RPMI7951 (cell line): ENCODE results near the gene KIR2DL1. TPM values are rescaled to one million over a fixed set of nuclear protein-coding genes. Genes with fewer than 3 reads are reported as not detected.
"Not testable (repeated sequence)": the region's sequence is repeated elsewhere in the genome, so short reads cannot be mapped to it uniquely, and the experiment has no call there.

ENCODE experiments used
- DNase-seq: peaks from one replicate; pipeline ENCODE4 v3.0.0-alpha.2; 2012; ENCODE audit warnings: low read depth
- total RNA-seq: library from RNA; depleted of rRNA; stranded (reverse); fragments of >200 nt; shearing (Covaris generic); gene quantifications from 2 replicates; pipeline ENCODE4 v1.2.3, GENCODE V29; 2014; rRNA removed

KIR2DL1 gene
- total RNA-seq: not detected in 2 replicates

DNA sequence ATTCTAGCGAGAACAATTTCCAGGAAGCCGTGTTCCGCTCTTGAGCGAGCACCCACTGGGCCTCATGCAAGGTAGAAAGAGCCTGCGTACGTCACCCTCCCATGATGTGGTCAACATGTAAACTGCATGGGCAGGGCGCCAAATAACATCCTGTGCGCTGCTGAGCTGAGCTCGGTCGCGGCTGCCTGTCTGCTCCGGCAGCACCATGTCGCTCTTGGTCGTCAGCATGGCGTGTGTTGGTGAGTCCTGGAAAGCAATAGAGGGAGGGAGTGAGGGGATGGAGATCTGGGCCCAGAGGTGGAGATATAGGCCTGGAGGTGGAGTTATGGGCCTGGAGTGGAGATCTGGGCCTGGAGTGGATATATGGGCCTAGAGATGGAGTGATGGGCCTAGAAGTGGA, at the start of gene KIR2DL1:
KIR2DL1 (plus strand) TSS at position 148 of the 400 bp plus-strand sequence; CDS start at position 206, 58 bp downstream.
- DNase-seq: not testable (repeated sequence)

DNA sequence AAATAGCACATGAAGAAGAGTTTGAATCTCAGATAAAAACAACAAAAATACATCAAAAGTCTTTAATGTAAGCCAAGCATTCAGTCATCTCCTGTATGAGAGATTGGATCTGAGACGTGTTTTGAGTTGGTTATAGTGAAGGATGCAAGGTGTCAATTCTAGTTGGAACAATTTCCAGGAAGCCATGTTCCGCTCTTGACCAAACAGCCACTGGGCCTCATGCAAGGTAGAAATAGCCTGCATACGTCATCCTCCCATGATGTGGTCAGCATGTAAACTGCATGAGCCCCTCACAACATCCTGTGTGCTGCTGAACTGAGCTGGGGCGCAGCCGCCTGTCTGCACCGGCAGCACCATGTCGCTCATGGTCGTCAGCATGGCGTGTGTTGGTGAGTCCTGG, 45.5 kb upstream of the KIR2DL1 start, which contains the start of gene KIR3DL3:
KIR3DL3 (plus strand) TSS at position 301 of the 400 bp plus-strand sequence; CDS start at position 356, 55 bp downstream.
- no peak for DNase-seq

GRCh38 chr19:54724644-54725043, 44.9 kb upstream of the KIR2DL1 start:
- DNase-seq: no peak

GRCh38 chr19:54725321-54725720, 44.3 kb upstream of the KIR2DL1 start:
- no peak for DNase-seq

DNA sequence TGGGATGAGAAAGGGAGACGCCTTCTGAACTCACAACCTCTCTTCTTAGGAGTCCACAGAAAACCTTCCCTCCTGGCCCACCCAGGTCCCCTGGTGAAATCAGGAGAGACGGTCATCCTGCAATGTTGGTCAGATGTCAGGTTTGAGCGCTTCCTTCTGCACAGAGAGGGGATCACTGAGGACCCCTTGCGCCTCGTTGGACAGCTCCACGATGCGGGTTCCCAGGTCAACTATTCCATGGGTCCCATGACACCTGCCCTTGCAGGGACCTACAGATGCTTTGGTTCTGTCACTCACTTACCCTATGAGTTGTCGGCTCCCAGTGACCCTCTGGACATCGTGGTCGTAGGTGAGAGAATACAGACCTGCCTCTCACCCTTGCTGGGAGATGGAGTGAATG, 42.0 kb upstream of the KIR2DL1 start:
- no peak for DNase-seq

- no peak for DNase-seq
These were observed 41.4 kb upstream of the KIR2DL1 start for GRCh38 chr19:54728167-54728566.

DNA sequence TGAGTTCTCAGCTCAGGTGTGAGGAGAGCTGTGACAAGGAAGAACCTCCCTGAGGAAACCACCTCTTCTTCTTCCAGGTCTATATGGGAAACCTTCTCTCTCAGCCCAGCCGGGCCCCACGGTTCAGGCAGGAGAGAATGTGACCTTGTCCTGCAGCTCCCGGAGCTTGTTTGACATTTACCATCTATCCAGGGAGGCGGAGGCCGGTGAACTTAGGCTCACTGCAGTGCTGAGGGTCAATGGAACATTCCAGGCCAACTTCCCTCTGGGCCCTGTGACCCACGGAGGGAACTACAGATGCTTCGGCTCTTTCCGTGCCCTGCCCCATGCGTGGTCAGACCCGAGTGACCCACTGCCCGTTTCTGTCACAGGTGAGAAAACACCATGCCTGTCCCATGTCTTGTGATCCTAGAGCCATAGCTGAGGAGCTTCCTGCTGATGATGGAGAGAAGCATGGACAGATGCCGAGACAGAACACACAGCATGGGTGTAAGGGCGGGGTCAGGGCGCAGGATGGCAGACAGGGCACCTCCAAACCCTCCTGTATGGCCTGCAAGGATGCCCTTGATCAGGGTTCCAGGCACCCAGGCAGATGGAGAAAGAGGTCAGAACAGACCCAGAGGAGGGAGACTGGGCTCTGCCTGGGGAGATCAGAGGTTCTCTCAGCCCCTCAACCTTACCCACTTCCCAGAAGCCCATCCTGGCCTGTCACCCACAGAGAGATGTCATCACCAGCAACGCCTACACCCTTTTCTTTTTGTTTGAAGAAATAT, 40.0 kb upstream of the KIR2DL1 start:
- DNase-seq: no peak

GRCh38 chr19:54731191-54731590, 38.4 kb upstream of the KIR2DL1 start:
- DNase-seq: no peak

- not testable (repeated sequence) for DNase-seq
These were observed 31.3 kb upstream of the KIR2DL1 start, which contains the start of gene KIR2DL3 for GRCh38 chr19:54738306-54738705. KIR2DL3 (plus strand) TSS chr19:54738513; CDS start chr19:54738546, 33 bp downstream.

DNA sequence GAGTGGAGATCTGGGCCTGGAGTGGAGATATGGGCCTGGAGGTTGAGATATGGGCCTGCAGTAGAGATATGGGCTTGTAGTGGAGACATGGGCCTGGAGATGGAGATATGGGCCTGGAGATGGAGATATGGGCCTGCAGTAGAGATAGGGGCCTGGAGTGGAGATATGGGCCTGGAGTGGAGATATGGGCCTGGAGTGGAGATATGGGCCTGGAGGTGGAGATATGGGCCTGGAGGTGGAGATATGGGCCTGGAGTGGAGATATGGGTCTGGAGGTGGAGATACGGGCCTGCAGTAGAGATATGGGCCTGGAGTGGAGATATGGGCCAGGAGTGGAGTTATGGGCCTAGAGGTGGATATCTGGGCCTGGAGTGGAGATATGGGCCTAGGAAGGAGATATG, 30.9 kb upstream of the KIR2DL1 start:
- no peak for DNase-seq

DNA sequence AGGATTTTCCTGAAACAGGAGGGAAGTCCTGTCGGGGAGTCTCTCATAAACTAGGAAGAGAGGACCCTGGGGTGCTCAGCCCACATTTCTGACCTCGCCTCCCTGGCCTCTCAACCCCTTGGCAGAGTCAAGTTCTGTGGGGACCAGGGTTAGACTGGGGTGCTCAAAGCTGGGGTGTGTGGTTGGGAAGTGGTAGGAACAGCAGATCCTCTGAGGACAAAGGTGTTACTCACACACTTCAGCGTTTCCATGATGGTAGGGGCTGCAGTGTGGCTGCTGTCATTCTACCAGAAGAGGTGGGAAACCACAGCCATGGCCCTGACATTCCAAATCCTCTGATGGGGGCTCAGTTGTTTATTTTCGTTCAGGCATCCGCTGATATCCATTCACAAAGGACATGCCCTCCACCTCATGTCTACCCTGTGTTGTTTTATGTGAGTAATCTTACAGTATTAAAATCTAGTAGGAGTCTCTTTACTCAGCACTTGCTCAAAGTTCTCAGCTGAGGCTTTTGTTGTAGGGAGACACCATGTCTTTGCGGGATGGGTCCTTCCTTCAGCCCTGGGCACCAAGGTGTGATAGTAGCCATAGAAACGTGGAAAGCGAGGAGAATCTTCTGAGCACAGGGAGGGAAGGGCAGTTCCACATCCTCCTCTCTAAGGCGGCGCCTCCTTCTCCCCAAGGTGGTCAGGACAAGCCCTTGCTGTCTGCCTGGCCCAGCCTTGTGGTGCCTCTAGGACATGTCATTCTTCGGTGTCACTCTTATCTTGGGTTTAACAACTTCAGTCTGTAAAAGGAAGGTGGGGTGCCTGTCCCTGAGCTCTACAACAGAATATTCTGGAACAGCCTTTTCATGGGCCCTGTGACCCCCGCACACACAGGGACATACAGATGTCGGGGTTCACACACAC, 29.8 kb upstream of the KIR2DL1 start:
- DNase-seq: no peak

DNA sequence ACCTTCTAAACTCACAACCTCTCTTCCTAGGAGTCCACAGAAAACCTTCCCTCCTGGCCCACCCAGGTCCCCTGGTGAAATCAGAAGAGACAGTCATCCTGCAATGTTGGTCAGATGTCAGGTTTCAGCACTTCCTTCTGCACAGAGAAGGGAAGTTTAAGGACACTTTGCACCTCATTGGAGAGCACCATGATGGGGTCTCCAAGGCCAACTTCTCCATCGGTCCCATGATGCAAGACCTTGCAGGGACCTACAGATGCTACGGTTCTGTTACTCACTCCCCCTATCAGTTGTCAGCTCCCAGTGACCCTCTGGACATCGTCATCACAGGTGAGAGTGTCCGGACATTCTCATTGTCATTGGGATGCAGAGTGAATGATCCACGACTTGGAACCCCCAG, 27.6 kb upstream of the KIR2DL1 start:
- DNase-seq: not testable (repeated sequence)

DNA sequence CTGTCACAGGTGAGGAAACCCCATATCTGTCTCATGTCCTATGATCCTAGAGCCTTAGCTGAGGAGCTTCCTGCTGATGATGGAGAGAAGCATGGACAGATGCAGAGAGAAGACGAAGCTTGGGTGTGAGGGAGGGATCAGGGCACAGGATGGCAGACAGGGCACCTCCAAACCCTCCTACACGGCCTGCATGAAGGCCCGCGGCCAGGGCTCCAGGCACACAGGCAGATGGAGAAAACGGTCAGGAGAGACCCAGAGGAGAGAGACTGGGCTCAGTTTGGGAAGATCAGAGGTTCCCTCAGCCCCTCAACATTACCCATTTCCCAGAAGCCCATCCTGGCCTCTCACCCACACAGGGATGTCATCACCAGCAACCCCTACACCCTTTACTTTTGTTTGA, 25.5 kb upstream of the KIR2DL1 start:
- not testable (repeated sequence) for DNase-seq

DNA sequence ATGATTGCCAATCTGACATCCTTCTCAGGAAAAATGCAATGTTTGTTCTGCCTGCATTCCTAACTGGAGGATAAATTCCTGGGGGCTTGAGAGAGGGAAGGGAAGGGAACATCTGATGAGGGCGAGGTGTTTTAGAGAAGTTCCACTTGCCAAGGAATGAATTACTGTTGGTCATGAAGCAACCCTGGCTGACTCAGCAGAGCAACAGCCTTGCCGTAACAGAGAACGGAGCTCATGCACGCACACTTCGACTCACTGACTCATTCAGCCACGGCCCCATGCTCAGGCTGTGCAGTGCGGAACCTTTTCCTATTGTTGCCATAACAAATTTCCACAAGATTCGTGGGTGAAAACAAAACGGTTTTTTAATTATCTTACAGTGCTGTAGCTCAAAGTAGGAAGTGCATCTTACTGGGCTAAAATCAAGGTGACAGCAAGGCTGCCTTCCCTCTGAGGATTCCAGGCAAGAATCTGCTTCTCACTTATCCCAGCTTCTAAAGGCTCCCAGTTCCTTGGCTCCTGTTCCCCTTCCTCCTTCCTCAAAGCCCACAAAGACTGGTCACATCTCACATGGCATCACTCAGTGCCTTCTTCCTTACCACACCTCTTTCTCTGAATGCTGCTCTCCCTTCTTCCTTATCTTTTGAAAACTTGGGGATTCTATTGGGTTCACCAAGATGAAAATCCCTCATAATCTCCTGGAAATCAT, 21.8 kb upstream of the KIR2DL1 start:
- DNase-seq: peak; percentile 53

DNA sequence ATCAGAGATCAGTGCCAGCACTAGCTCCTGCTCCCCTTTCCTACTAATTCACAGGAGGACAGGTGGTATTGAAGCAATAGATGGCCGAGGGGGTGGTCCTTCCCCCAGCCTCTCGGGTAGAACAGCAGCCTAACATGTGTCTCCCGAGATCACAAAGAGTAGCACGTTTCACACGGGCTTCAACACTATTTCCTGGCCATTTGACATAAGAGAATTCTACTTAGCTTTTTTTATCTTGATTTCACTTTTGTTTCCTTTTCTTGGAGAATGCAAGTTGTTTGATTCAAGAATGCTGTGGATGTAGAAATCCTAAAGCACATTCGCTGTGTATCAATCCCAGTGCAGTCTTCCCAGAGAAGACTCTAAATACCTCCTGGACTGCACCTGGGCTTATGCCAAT, 19.3 kb upstream of the KIR2DL1 start:
- not testable (repeated sequence) for DNase-seq

DNA sequence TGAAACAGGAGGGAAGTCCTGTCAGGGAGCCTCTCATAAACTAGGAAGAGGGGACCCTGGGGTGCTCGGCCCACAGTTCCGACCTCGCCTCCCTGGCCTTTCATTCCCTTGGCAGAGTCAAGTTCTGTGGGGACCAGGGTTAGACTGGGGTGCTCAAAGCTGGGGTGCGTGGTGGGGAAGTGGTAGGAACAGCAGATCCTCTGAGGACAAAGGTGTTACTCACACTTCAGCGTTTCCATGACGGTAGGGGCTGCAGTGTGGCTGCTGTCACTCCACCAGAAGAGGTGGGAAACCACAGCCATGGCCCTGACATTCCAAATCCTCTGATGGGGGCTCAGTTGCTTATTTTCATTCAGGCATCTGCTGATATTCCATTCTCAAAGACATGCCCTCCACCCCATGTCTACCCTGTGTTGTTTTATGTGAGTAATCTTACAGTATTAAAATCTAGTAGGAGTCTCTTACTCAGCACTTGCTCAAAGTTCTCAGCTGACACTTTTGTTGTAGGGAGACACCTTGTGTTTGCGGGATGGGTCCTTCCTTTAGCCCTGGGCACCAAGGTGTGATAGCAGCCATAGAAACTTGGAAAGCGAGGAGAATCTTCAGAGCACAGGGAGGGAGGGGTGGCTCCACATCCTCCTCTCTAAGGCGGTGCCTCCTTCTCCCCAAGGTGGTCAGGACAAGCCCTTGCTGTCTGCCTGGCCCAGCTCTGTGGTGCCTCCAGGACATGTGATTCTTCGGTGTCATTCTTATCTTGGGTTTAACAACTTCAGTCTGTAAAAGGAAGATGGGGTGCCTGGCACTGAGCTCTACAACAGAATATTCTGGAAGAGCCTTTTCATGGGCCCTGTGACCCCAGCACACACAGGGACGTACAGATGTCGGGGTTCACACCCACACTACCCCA, 13.1 kb upstream of the KIR2DL1 start:
- not testable (repeated sequence) for DNase-seq

- DNase-seq: not testable (repeated sequence)
These were observed 11.0 kb upstream of the KIR2DL1 start for GRCh38 chr19:54758577-54758976.

DNA sequence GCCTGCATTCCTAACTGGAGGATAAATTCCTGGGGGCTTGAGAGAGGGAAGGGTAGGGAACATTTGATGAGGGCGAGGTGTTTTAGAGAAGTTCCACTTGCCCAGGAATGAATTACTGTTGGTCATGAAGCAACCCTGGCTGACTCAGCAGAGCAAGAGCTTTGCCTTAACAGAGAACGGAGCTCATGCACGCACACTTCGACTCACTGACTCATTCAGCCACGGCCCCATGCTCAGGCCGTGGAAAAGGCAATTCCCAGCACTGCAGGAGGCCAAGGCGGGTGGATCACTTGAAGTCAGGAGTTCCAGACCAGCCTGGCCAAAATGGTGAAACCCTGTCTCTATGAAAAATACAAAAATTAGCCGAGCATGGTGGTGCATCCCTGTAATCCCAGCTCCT, 5.4 kb upstream of the KIR2DL1 start:
- peak; percentile 36 for DNase-seq

- DNase-seq: not testable (repeated sequence)
These were observed 3.1 kb upstream of the KIR2DL1 start for GRCh38 chr19:54766464-54766863.

GRCh38 chr19:54770511-54770910, 918 bp downstream of the KIR2DL1 start:
- DNase-seq: not testable (repeated sequence)
